ENCODE results near the gene FAM110D. TPM values are rescaled to one million over a fixed set of nuclear protein-coding genes. Genes with fewer than 3 reads are reported as not detected.

FAM110D gene
- total and polyA plus RNA-seq, 2 experiments from 2014 or later, result 0.24 to 0.39 TPM

- H3K36me3 Mint-ChIP-seq (ENCODE audit: low read depth), result no peaks in the 10 kb centered on the region
- H3K9me2 ChIP-seq (ENCODE audit: insufficient read depth), result no peaks in the 10 kb centered on the region
- no peak overlapping the region for H2AFZ ChIP-seq
- no peaks in the 10 kb centered on the region for H3F3A ChIP-seq (replicated peaks; ENCODE audit: low read depth)
- no peaks in the 10 kb centered on the region for H4K20me1 ChIP-seq (replicated peaks; ENCODE audit: insufficient read depth)
- no peak for DNase-seq (ENCODE audit: low spot score)
- H3K27ac Mint-ChIP-seq, result no peak overlapping the region
- ATAC-seq, result no peak
- H3K27me3 Mint-ChIP-seq (ENCODE audit: insufficient read depth, low read depth, poor library complexity), result peaks cover 17% of the 10 kb centered on the region
- H3K79me2 ChIP-seq (replicated peaks; ENCODE audit: insufficient read depth), result no peaks in the 10 kb centered on the region
- TF ChIP-seq CREB1 (CRISPR knock-in tag; IDR thresholded peaks at IDR 0.05; ENCODE audit: low read depth) (no peak), CTCF (conservative IDR thresholded peaks at IDR 0.05; ENCODE audit: low read depth in 2 of 2) (no peak), EZH2phosphoT487 (IDR thresholded peaks at IDR 0.05; ENCODE audit: unreplicated experiment) (no peak), ETS1 (IDR thresholded peaks at IDR 0.05) (no peak), POLR2AphosphoS5 (IDR thresholded peaks at IDR 0.05; ENCODE audit: low read depth) (no peak), ZNF462 (CRISPR knock-in tag; IDR thresholded peaks at IDR 0.05) (no peak), STAT1 (IDR thresholded peaks at IDR 0.05; ENCODE audit: unreplicated experiment) (no peak), JUNB (IDR thresholded peaks at IDR 0.05; ENCODE audit: unreplicated experiment) (no peak), REST (IDR thresholded peaks at IDR 0.05; ENCODE audit: unreplicated experiment) (no peak), EZH2 (IDR thresholded peaks at IDR 0.05; ENCODE audit: low read depth, unreplicated experiment) (no peak), NANOG (IDR thresholded peaks at IDR 0.05; ENCODE audit: borderline replicate concordance) (no peak)
- peaks cover 48% of the 10 kb centered on the region for H3K27me3 ChIP-seq (ENCODE audit: insufficient read depth)
- H3K4me1 Mint-ChIP-seq, result no peaks in the 10 kb centered on the region
- H3K4me3 ChIP-seq, result no peak overlapping the region
- H3K36me3 ChIP-seq (ENCODE audit: insufficient read depth), result no peaks in the 10 kb centered on the region
- H3K4me3 Mint-ChIP-seq, result no peak overlapping the region
- H3K27ac ChIP-seq (ENCODE audit: low read depth), result no peak overlapping the region
- H3K9me3 Mint-ChIP-seq, result no peaks in the 10 kb centered on the region
- H3K4me1 ChIP-seq (ENCODE audit: insufficient read depth), result no peaks in the 10 kb centered on the region
- no peak overlapping the region for H3K4me2 ChIP-seq
Measured at GRCh38 chr1:26145960-26146294, 13.0 kb upstream of the FAM110D start.
